ENCODE data around the gene COL7A1. TPM values are rescaled to one million over a fixed set of nuclear protein-coding genes. Genes with fewer than 3 reads are reported as not detected.

The COL7A1 gene
- polyA plus RNA-seq: 45.3 and 53.6 TPM in 2 replicates
- polyA minus RNA-seq: 8.9 and 9.5 TPM in 2 replicates

DNA sequence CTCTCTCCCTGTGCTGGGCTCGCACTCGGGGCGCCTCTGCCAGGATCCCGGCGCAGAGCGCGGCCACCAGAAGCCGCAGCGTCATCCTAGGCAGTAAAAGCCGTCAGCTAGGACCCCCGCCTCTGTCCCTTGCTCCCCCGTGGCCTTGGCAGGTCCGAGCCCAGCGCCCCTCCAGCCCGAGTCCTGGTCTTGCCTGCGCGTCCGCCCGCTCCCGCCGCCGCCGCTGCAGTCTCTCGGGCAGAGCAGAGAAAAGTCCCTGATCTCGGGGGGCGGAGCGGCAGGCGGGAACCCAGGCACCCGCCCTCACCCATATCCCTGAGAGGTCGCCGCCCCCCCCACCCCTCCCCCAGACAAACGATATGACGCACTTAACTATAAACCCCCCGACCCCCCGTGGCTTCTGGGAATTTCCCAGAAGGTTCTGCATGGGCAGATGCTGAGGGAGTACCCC, at the start of gene COL7A1:
TSS of gene COL7A1 (minus strand) at position 255 of the 451 bp plus-strand sequence. CDS start at position 85, 170 bp downstream.
- H3K27ac ChIP-seq (ENCODE audit: low read length): no peak within 1 kb of the TSS
- H2AFZ ChIP-seq (ENCODE audit: low read depth, low read length): no peak within 1 kb of the TSS
- no peak within 1 kb of the TSS for H3K9ac ChIP-seq (ENCODE audit: low read length)
- H3K27me3 ChIP-seq (ENCODE audit: insufficient read depth, low read depth, low read length): no peaks in the 10 kb centered on the region
- TF ChIP-seq MXI1 (conservative IDR thresholded peaks at IDR 0.05; ENCODE audit: poor library complexity, severe bottlenecking) (no peak), POLR2AphosphoS5 (IDR thresholded peaks at IDR 0.05) (no peak), RAD21 (conservative IDR thresholded peaks at IDR 0.05) (no peak), SMC3 (conservative IDR thresholded peaks at IDR 0.05; ENCODE audit: poor library complexity) (no peak), TAF1 (IDR thresholded peaks at IDR 0.05; ENCODE audit: low read depth) (no peak), EZH2 (IDR thresholded peaks at IDR 0.05; ENCODE audit: borderline replicate concordance, insufficient read depth, low read length, poor library complexity, severe bottlenecking) (no peak), EP300 (conservative IDR thresholded peaks at IDR 0.05; ENCODE audit: poor library complexity, severe bottlenecking) (no peak)
- TF ChIP-seq, protein P1, sequence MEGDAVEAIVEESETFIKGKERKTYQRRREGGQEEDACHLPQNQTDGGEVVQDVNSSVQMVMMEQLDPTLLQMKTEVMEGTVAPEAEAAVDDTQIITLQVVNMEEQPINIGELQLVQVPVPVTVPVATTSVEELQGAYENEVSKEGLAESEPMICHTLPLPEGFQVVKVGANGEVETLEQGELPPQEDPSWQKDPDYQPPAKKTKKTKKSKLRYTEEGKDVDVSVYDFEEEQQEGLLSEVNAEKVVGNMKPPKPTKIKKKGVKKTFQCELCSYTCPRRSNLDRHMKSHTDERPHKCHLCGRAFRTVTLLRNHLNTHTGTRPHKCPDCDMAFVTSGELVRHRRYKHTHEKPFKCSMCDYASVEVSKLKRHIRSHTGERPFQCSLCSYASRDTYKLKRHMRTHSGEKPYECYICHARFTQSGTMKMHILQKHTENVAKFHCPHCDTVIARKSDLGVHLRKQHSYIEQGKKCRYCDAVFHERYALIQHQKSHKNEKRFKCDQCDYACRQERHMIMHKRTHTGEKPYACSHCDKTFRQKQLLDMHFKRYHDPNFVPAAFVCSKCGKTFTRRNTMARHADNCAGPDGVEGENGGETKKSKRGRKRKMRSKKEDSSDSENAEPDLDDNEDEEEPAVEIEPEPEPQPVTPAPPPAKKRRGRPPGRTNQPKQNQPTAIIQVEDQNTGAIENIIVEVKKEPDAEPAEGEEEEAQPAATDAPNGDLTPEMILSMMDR (IDR thresholded peaks at IDR 0.05; ENCODE audit: poor library complexity, severe bottlenecking): no peak
- H3F3A ChIP-seq (ENCODE audit: insufficient read depth, low read length, poor library complexity, severe bottlenecking): no peaks in the 10 kb centered on the region
- H3K9me2 ChIP-seq (ENCODE audit: insufficient read depth, low read length): no peaks in the 10 kb centered on the region
- H3K4me3 ChIP-seq (ENCODE audit: low read length): no peak within 1 kb of the TSS
- H3K9me3 ChIP-seq (ENCODE audit: low read length): no peaks in the 10 kb centered on the region
- H3K79me2 ChIP-seq (replicated peaks; ENCODE audit: insufficient read depth, low read length): no peaks in the 10 kb centered on the region
- H4K20me1 ChIP-seq (ENCODE audit: insufficient read depth): no peaks in the 10 kb centered on the region
- H3K36me3 ChIP-seq (ENCODE audit: insufficient read depth, low read length): no peaks in the 10 kb centered on the region
- H3K4me2 ChIP-seq (ENCODE audit: low read length): no peak within 1 kb of the TSS

DNA sequence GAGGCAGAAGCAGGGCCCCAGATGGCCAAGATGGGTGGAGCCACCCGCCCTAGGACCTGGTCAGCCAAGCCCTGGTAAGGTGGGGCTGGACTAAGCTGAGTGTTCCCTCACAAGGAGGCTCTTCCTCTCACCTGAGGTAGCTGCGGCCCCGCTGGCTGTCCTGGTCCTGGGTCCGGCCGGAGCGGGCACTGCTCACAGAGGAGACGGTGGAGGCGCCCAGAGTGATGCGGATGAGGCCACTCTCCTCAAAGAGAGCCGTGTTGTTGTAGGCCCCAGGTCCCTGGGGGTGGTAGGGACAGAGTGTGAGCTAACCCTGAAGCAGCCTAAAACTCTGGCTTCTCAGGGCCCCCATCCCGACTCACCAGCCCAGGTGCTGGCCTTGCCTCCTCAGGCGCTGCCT, 47.5 kb upstream of the COL7A1 start:
- peaks cover 22% of the 10 kb centered on the region for H4K20me1 ChIP-seq (ENCODE audit: insufficient read depth)
- H3K9ac ChIP-seq (ENCODE audit: low read length): no peak overlapping the region
- no peaks in the 10 kb centered on the region for H3K79me2 ChIP-seq (replicated peaks; ENCODE audit: insufficient read depth, low read length)
- H3K9me3 ChIP-seq (ENCODE audit: low read length): no peaks in the 10 kb centered on the region
- H3K27me3 ChIP-seq (ENCODE audit: insufficient read depth, low read depth, low read length): no peaks in the 10 kb centered on the region
- no peak overlapping the region for H3K4me3 ChIP-seq (ENCODE audit: low read length)
- H2AFZ ChIP-seq (ENCODE audit: low read depth, low read length): no peak overlapping the region
- TF ChIP-seq POLR2AphosphoS5 (IDR thresholded peaks at IDR 0.05) (no peak), MXI1 (conservative IDR thresholded peaks at IDR 0.05; ENCODE audit: poor library complexity, severe bottlenecking) (no peak), EP300 (conservative IDR thresholded peaks at IDR 0.05; ENCODE audit: poor library complexity, severe bottlenecking) (no peak)
- TF ChIP-seq, protein P1 (IDR thresholded peaks at IDR 0.05; ENCODE audit: poor library complexity, severe bottlenecking): no peak
- H3K36me3 ChIP-seq (ENCODE audit: insufficient read depth, low read length): no peaks in the 10 kb centered on the region
- no peak overlapping the region for H3K27ac ChIP-seq (ENCODE audit: low read length)
- no peak overlapping the region for H3K4me2 ChIP-seq (ENCODE audit: low read length)
- no peaks in the 10 kb centered on the region for H3K9me2 ChIP-seq (ENCODE audit: insufficient read depth, low read length)
- H3F3A ChIP-seq (ENCODE audit: insufficient read depth, low read length, poor library complexity, severe bottlenecking): no peaks in the 10 kb centered on the region

DNA sequence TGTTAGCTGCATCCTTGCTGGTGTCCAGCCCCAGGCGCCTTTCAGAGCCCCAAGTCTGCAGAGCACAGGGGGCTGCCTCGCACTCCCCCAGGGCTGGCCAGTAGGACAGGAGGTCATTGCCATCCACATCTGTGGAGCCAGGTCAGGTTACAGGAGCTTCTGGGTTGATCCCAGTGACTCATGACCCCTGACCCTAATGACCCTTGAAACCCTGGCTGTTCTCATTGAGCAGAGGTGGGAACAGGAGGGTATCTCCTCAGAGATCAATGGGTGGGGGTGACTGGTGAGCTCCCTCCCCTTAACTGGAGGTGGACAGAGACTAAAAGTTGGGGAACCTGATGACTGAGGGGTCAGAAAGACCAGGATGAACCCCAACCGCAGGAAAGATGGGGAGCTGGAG, 46.3 kb upstream of the COL7A1 start:
- Histone ChIP-seq H3K4me3 (ENCODE audit: low read length) (no peak overlapping the region), H2AFZ (ENCODE audit: low read depth, low read length) (no peak overlapping the region), H3K9me3 (ENCODE audit: low read length) (no peaks in the 10 kb centered on the region), H3K9ac (ENCODE audit: low read length) (no peak overlapping the region), H3F3A (ENCODE audit: insufficient read depth, low read length, poor library complexity, severe bottlenecking) (no peaks in the 10 kb centered on the region), H3K36me3 (ENCODE audit: insufficient read depth, low read length) (no peaks in the 10 kb centered on the region), H3K9me2 (ENCODE audit: insufficient read depth, low read length) (no peaks in the 10 kb centered on the region), H4K20me1 (ENCODE audit: insufficient read depth) (peaks cover 34% of the 10 kb centered on the region), H3K27ac (ENCODE audit: low read length) (no peak overlapping the region), H3K79me2 (replicated peaks; ENCODE audit: insufficient read depth, low read length) (no peaks in the 10 kb centered on the region), H3K27me3 (ENCODE audit: insufficient read depth, low read depth, low read length) (no peaks in the 10 kb centered on the region), H3K4me2 (ENCODE audit: low read length) (no peak overlapping the region)
- TF ChIP-seq MXI1 (conservative IDR thresholded peaks at IDR 0.05; ENCODE audit: poor library complexity, severe bottlenecking) (no peak), EZH2 (IDR thresholded peaks at IDR 0.05; ENCODE audit: borderline replicate concordance, insufficient read depth, low read length, poor library complexity, severe bottlenecking) (no peak), TAF1 (IDR thresholded peaks at IDR 0.05; ENCODE audit: low read depth) (no peak), RAD21 (conservative IDR thresholded peaks at IDR 0.05) (no peak), POLR2AphosphoS5 (IDR thresholded peaks at IDR 0.05) (no peak), SMC3 (conservative IDR thresholded peaks at IDR 0.05; ENCODE audit: poor library complexity) (no peak), EP300 (conservative IDR thresholded peaks at IDR 0.05; ENCODE audit: poor library complexity, severe bottlenecking) (no peak)
- TF ChIP-seq, protein P2, sequence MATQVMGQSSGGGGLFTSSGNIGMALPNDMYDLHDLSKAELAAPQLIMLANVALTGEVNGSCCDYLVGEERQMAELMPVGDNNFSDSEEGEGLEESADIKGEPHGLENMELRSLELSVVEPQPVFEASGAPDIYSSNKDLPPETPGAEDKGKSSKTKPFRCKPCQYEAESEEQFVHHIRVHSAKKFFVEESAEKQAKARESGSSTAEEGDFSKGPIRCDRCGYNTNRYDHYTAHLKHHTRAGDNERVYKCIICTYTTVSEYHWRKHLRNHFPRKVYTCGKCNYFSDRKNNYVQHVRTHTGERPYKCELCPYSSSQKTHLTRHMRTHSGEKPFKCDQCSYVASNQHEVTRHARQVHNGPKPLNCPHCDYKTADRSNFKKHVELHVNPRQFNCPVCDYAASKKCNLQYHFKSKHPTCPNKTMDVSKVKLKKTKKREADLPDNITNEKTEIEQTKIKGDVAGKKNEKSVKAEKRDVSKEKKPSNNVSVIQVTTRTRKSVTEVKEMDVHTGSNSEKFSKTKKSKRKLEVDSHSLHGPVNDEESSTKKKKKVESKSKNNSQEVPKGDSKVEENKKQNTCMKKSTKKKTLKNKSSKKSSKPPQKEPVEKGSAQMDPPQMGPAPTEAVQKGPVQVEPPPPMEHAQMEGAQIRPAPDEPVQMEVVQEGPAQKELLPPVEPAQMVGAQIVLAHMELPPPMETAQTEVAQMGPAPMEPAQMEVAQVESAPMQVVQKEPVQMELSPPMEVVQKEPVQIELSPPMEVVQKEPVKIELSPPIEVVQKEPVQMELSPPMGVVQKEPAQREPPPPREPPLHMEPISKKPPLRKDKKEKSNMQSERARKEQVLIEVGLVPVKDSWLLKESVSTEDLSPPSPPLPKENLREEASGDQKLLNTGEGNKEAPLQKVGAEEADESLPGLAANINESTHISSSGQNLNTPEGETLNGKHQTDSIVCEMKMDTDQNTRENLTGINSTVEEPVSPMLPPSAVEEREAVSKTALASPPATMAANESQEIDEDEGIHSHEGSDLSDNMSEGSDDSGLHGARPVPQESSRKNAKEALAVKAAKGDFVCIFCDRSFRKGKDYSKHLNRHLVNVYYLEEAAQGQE (IDR thresholded peaks at IDR 0.05; ENCODE audit: borderline replicate concordance): no peak
- TF ChIP-seq, protein P1 (IDR thresholded peaks at IDR 0.05; ENCODE audit: poor library complexity, severe bottlenecking): no peak

Data from neural cell (in vitro differentiated cells).